Glutamatergic neuron (in vitro differentiated cells): ENCODE data around the gene DUOXA2. TPM values are rescaled to one million over a fixed set of nuclear protein-coding genes. Genes with fewer than 3 reads are reported as not detected.

Source experiments
- DNase-seq: peaks from one replicate; pipeline ENCODE4 v3.0.0; 2022
- H3K27ac Mint-ChIP-seq: one replicate; pipeline ENCODE4 v1.8.0; 2020; ENCODE audit warnings: mild to moderate bottlenecking, mixed read lengths, inconsistent platforms; ENCODE audit not compliant: unreplicated experiment
- H3K27me3 Mint-ChIP-seq: one replicate; pipeline ENCODE4 v1.8.0; 2020; ENCODE audit warnings: mild to moderate bottlenecking, moderate library complexity, mixed read lengths, inconsistent platforms; ENCODE audit not compliant: unreplicated experiment
- H3K36me3 Mint-ChIP-seq: one replicate; pipeline ENCODE4 v1.8.0; 2020; ENCODE audit warnings: mild to moderate bottlenecking, mixed read lengths, inconsistent platforms; ENCODE audit not compliant: unreplicated experiment
- H3K4me1 Mint-ChIP-seq: one replicate; pipeline ENCODE4 v1.8.0; 2020; ENCODE audit warnings: mild to moderate bottlenecking, low read depth, mixed read lengths, inconsistent platforms; ENCODE audit not compliant: unreplicated experiment
- H3K4me3 Mint-ChIP-seq: one replicate; pipeline ENCODE4 v1.8.0; 2020; ENCODE audit warnings: mild to moderate bottlenecking, mixed read lengths, inconsistent platforms; ENCODE audit not compliant: unreplicated experiment
- H3K9me3 Mint-ChIP-seq: one replicate; pipeline ENCODE4 v1.8.0; 2020; ENCODE audit warnings: mild to moderate bottlenecking, moderate library complexity, mixed read lengths, inconsistent platforms; ENCODE audit not compliant: unreplicated experiment
- CTCF ChIP-seq: fragments of 200-600 bp; sonication (generic); IDR thresholded peaks from one replicate; pipeline ENCODE4 v1.5.0; 2021; ENCODE audit not compliant: partially characterized antibody, unreplicated experiment
- total RNA-seq: library from RNA; stranded (reverse); fragmentation: NEBNext Ultra II Directional; extraction: Animal tissue kit (Norgen Biotek cat#: 25700); gene quantifications from one replicate; pipeline ENCODE4 v1.2.1, GENCODE V29; 2021; ENCODE audit not compliant: unreplicated experiment

Gene DUOXA2
- total RNA-seq, 1 donor from 2014 or later = not detected

- DNase-seq = peak; percentile 54
- peaks cover 30% of the 10 kb centered on the region for H3K27me3 Mint-ChIP-seq
- no peak overlapping the region for H3K27ac Mint-ChIP-seq
- TF ChIP-seq CTCF = no peak
- peaks cover 5% of the 10 kb centered on the region for H3K9me3 Mint-ChIP-seq
- no peaks in the 10 kb centered on the region for H3K36me3 Mint-ChIP-seq
- peak overlapping the region; percentile 30 for H3K4me3 Mint-ChIP-seq
- peaks cover 2% of the 10 kb centered on the region for H3K4me1 Mint-ChIP-seq
These were observed 22.2 kb downstream of the DUOXA2 start for GRCh38 chr15:45136378-45136764.

GRCh38 chr15:45137703-45138102, 23.6 kb downstream of the DUOXA2 start:
- TF ChIP-seq CTCF = no peak
- Mint-ChIP-seq H3K9me3 (peaks cover 3% of the 10 kb centered on the region), H3K36me3 (no peaks in the 10 kb centered on the region), H3K4me3 (no peak overlapping the region), H3K27me3 (peaks cover 25% of the 10 kb centered on the region), H3K27ac (no peak overlapping the region), H3K4me1 (peaks cover 2% of the 10 kb centered on the region)
- no peak for DNase-seq

GRCh38 chr15:45138814-45139765, 25.0 kb downstream of the DUOXA2 start:
- H3K9me3 Mint-ChIP-seq = peaks cover 2% of the 10 kb centered on the region
- DNase-seq = no peak

GRCh38 chr15:45139770-45140169, 25.6 kb downstream of the DUOXA2 start:
- H3K27ac Mint-ChIP-seq = no peak overlapping the region
- H3K9me3 Mint-ChIP-seq = no peaks in the 10 kb centered on the region
- no peak for DNase-seq
- peaks cover 18% of the 10 kb centered on the region for H3K27me3 Mint-ChIP-seq
- no peak for TF ChIP-seq CTCF
- H3K4me1 Mint-ChIP-seq = no peaks in the 10 kb centered on the region
- H3K4me3 Mint-ChIP-seq = no peak overlapping the region
- H3K36me3 Mint-ChIP-seq = no peaks in the 10 kb centered on the region

More at GRCh38 chr15:45138814-45139765, 25.0 kb downstream of the DUOXA2 start:
- H3K27ac Mint-ChIP-seq = no peak overlapping the region
- H3K27me3 Mint-ChIP-seq = peaks cover 18% of the 10 kb centered on the region
- H3K36me3 Mint-ChIP-seq = no peaks in the 10 kb centered on the region
- no peak for TF ChIP-seq CTCF
- H3K4me3 Mint-ChIP-seq = no peak overlapping the region
- peaks cover 2% of the 10 kb centered on the region for H3K4me1 Mint-ChIP-seq

GRCh38 chr15:45140557-45141250, 26.6 kb downstream of the DUOXA2 start:
- no peaks in the 10 kb centered on the region for H3K36me3 Mint-ChIP-seq
- H3K4me1 Mint-ChIP-seq = no peaks in the 10 kb centered on the region
- peaks cover 16% of the 10 kb centered on the region for H3K27me3 Mint-ChIP-seq
- TF ChIP-seq CTCF = no peak
- no peaks in the 10 kb centered on the region for H3K9me3 Mint-ChIP-seq
- H3K27ac Mint-ChIP-seq = no peak overlapping the region
- no peak overlapping the region for H3K4me3 Mint-ChIP-seq
- DNase-seq = no peak
